Ovary (tissue), 9 donors: ENCODE measurements around the gene FBXO48. TPM values are rescaled to one million over a fixed set of nuclear protein-coding genes. Genes with fewer than 3 reads are reported as not detected.

Experiments
- DNase-seq, 5 donors: peaks; one replicate each; pipeline ENCODE4 v3.0.0-alpha.2; 2019 to 2020
- H3K27ac ChIP-seq, 2 donors: fragments of 200-600 bp; one replicate each; pipeline versions ENCODE4 v1.5.1 to v1.8.0; 2019 to 2022
- H3K27me3 ChIP-seq: fragments of 200-600 bp; one replicate; pipeline ENCODE4 v1.8.0; 2022
- H3K36me3 ChIP-seq: fragments of 200-600 bp; sonication (generic); one replicate; pipeline ENCODE4 v1.5.1; 2019
- H3K4me1 ChIP-seq: one replicate; pipeline ENCODE4 v1.8.1; 2013; ENCODE audit warnings: mild to moderate bottlenecking, moderate library complexity; ENCODE audit not compliant: insufficient read depth
- H3K4me3 ChIP-seq: fragments of 200-600 bp; sonication (generic); one replicate; pipeline ENCODE4 v1.5.1; 2017
- H3K9me3 ChIP-seq, 2 donors: fragments of 200-600 bp in 1 of 2; sonication (generic) in 1 of 2; one replicate each; pipeline versions ENCODE4 v1.5.1 to v1.8.1; 2013 to 2019; ENCODE audit warnings: mild to moderate bottlenecking in 1 of 2, moderate library complexity in 1 of 2
- EP300 ChIP-seq: sonication (generic); formaldehyde crosslinking; IDR thresholded peaks from one replicate; pipeline ENCODE4 v1.6.1; 2017; ENCODE audit warnings: antibody characterized with exemption
- POLR2A ChIP-seq: fragments of 450-650 bp; IDR thresholded peaks from one replicate; pipeline ENCODE4 v1.6.1; 2017; ENCODE audit warnings: antibody characterized with exemption, mild to moderate bottlenecking, moderate library complexity
- WGBS, 3 donors: extraction: QIAGEN DNeasy Blood & Tissue Kit in 1 of 3; methylation state at CpG; one replicate each; pipeline versions ENCODE4 v1.1.5 to v1.1.7; 2013 to 2017; 5-methylcytosine and 5-hydroxymethylcytosine counted together
- intact Hi-C, 4 donors: fragments of 100-400 bp; cut with DNase I; formaldehyde crosslinking; loops; one replicate each; pipeline versions ENCODE4 v1.11.0 to v1.15.1; 2022 to 2023
- polyA plus RNA-seq, 2 donors: library from polyadenylated mRNA; stranded (reverse); fragments of 200-250 nt in 1 of 2; fragments of 350-450 nt in 1 of 2; fragmentation: Illumina TruSeq in 1 of 2; extraction: RNeasy Lipid Tissue Mini Kit (QIAGEN cat#74804) in 1 of 2; gene quantifications; one replicate each; pipeline ENCODE4 v1.2.3, GENCODE V29; 2013 to 2014
- total RNA-seq, 7 donors: library from RNA; depleted of rRNA in 2 of 7; stranded (reverse); fragments of >200 nt in 2 of 7; fragmentation: NEBNext Ultra II Directional in 3 of 7; extraction: Animal tissue kit (Norgen Biotek cat#: 25700) in 3 of 7; gene quantifications; one replicate each; pipeline versions ENCODE4 v1.1.0 to v1.2.4, GENCODE V29; 2016 to 2023
- TF ChIP-seq, protein P1 (sequence below), 3 donors: fragments of 450-650 bp in 2 of 3; fragments of 200-600 bp in 1 of 3; IDR thresholded peaks; one replicate each; pipeline versions ENCODE4 v1.5.1 to v1.8.0; 2016 to 2022; ENCODE audit warnings: antibody characterized with exemption in 3 of 3, mild to moderate bottlenecking in 1 of 3
- donor health status: DM: no; HTN: no; CAD: no; lungs with moderate emphysema.
- donor health status: DM: no; HTN: no; CAD: no.
- donor health status: Bipolar disorder and iron deficiency.
- donor health status: DM: yes; HTN: yes; CAD: no.
- donor health status: DM: no; HTN: no; CAD: no.
- donor health status: DM: yes; HTN: yes; CAD: no.

Gene FBXO48
- total and polyA plus RNA-seq, 9 donors, result 0.57 to 1.9 (median 1.1) TPM

DNA sequence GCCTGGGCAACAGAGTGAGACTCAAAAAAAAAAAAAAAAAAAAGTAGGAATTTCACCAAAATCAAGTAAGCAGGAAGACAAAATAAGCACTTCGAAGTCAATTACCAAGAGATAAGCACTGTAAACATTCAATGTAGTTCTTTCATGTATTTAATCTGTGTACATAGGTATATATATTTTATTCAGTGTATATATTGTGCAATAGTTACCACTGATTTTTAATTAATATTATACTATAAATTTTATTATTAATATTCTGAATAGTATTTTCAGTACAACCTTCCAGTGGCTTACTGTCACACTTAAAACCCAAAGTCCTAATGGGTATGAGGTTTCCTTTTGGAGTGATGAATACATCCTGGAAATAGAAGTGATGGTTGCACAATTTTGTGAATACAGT, 9.4 kb upstream of the FBXO48 start:
- no peaks in the 10 kb centered on the region for H3K27me3 ChIP-seq
- H3K4me3 ChIP-seq, result no peak overlapping the region
- intact Hi-C loops, result no loop called here
- no peaks in the 10 kb centered on the region for H3K9me3 ChIP-seq
- H3K36me3 ChIP-seq, result no peaks in the 10 kb centered on the region
- DNase-seq, result no peak
- no peak for TF ChIP-seq EP300
- TF ChIP-seq, protein P1, sequence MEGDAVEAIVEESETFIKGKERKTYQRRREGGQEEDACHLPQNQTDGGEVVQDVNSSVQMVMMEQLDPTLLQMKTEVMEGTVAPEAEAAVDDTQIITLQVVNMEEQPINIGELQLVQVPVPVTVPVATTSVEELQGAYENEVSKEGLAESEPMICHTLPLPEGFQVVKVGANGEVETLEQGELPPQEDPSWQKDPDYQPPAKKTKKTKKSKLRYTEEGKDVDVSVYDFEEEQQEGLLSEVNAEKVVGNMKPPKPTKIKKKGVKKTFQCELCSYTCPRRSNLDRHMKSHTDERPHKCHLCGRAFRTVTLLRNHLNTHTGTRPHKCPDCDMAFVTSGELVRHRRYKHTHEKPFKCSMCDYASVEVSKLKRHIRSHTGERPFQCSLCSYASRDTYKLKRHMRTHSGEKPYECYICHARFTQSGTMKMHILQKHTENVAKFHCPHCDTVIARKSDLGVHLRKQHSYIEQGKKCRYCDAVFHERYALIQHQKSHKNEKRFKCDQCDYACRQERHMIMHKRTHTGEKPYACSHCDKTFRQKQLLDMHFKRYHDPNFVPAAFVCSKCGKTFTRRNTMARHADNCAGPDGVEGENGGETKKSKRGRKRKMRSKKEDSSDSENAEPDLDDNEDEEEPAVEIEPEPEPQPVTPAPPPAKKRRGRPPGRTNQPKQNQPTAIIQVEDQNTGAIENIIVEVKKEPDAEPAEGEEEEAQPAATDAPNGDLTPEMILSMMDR (IDR thresholded peaks at IDR 0.05), result no peak
- no peak for TF ChIP-seq POLR2A
- no peaks in the 10 kb centered on the region for H3K4me1 ChIP-seq
- no peak overlapping the region for H3K27ac ChIP-seq
- 90 to 100% (median 92%) methylated on average over 1 of the region's 1 CpG for WGBS, 3 donors

DNA sequence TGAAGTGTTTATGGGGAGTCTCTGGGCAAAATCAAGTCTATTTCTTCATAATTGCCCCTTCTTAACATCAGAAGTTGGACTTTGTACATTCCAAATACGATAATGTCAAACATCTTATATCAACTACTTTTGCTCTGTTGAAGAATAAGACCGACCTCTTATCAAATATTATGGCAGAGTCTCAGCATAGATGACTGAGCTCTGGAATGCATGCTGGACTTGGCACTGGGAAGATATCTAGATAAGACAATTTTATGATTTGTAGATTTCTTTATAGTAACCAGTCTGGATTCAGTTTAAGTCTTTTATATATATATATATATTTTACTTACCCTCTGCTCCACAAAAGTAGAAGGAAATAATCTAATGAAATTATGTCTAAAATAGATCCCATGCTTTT, 8.5 kb upstream of the FBXO48 start:
- TF ChIP-seq, protein P1 (IDR thresholded peaks at IDR 0.05), result no peak
- TF ChIP-seq EP300 (no peak), POLR2A (no peak)
- no peaks in the 10 kb centered on the region for H3K9me3 ChIP-seq

DNA sequence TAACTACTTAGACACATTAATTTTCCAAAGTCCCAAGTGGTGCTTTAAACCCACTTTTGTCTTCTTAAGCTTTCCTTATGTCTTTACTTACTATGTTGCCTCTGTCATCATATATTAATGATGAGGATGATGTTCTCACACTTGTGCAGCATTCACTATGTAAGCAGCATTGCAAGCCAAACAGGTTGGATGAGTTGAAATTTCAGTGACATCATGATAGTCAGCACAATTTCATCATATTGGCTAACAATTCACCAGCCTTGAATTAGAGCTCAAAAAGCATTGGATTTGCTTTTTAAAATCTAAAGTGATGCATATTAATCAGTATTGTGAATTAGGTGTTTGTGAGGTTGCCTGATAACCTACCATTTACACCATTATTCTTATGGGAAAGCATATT, 8.0 kb upstream of the FBXO48 start:
- no peaks in the 10 kb centered on the region for H3K9me3 ChIP-seq
- H3K27me3 ChIP-seq, result no peaks in the 10 kb centered on the region
- H3K4me3 ChIP-seq, result no peak overlapping the region
- H3K27ac ChIP-seq, result no peak overlapping the region
- intact Hi-C loops, result no loop called here
- H3K36me3 ChIP-seq, result no peaks in the 10 kb centered on the region
- no peaks in the 10 kb centered on the region for H3K4me1 ChIP-seq
- TF ChIP-seq POLR2A (no peak), EP300 (no peak)
- TF ChIP-seq, protein P1 (IDR thresholded peaks at IDR 0.05), result no peak
- no peak for DNase-seq

More for the DNA sequence above, 8.5 kb upstream of the FBXO48 start:
- intact Hi-C loops, result no loop called here
- no peaks in the 10 kb centered on the region for H3K4me1 ChIP-seq
- DNase-seq, result no peak
- no peak overlapping the region for H3K4me3 ChIP-seq
- H3K27me3 ChIP-seq, result no peaks in the 10 kb centered on the region
- no peak overlapping the region for H3K27ac ChIP-seq
- 66 to 85% (median 72%) methylated on average over 2 of the region's 2 CpGs for WGBS, 3 donors
- H3K36me3 ChIP-seq, result no peaks in the 10 kb centered on the region

DNA sequence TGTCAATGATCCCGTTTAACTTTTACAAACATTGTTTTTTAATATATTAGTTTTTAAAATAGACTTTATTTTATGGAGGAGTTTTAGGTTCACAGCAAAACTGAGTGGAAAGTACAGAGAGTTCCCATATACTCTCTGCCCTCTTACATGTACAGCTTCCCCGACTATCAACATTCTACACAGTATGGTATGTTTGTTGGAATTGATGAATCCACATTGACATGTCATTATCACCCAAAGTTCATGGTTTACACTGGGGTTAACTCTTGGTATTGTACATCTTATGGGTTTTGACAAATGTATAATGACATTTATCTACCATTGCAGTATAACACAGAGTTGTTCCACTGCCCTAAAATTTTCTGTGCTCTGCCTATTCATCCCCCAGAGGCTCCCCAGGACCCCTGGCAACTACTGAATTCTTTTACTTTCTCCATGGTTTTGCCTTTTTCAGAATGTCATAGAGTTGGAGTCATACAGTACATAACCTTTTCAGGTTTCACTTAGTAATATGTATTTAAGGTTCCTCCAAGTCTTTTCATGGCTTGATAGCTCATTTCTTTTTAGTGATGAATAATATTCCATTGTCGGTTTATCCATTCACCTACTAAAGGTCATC, 5.8 kb upstream of the FBXO48 start:
- intact Hi-C loops, result no loop called here
- Histone ChIP-seq H3K9me3 (no peaks in the 10 kb centered on the region), H3K4me1 (no peaks in the 10 kb centered on the region), H3K36me3 (no peaks in the 10 kb centered on the region), H3K4me3 (no peak overlapping the region), H3K27ac (no peak overlapping the region), H3K27me3 (no peaks in the 10 kb centered on the region)
- DNase-seq, result no peak
- 81 to 83% (median 82%) methylated on average over 3 of the region's 3 CpGs for WGBS, 3 donors
- TF ChIP-seq EP300 (no peak), POLR2A (no peak)
- TF ChIP-seq, protein P1 (IDR thresholded peaks at IDR 0.05), result no peak
